Keratinocyte (primary cell): ENCODE data around the gene P4HA3. TPM values are rescaled to one million over a fixed set of nuclear protein-coding genes. Genes with fewer than 3 reads are reported as not detected.

Source experiments
- DNase-seq: peaks from one replicate; pipeline ENCODE4 v3.0.0-alpha.2; 2011; ENCODE audit warnings: low read depth, missing footprints, low spot score
- FAIRE-seq: peaks from 2 replicates; lab custom pipeline; 2011; peaks lifted over from hg19 to GRCh38; lab: Jason Lieb, UNC
- H2AFZ ChIP-seq: 2 replicates; pipeline ENCODE4 v1.6.0; 2012; ENCODE audit warnings: low read length, control low read depth, inconsistent platforms; ENCODE audit not compliant: control insufficient read depth
- H3K27ac ChIP-seq: 2 replicates; pipeline ENCODE4 v1.5.1; 2011; ENCODE audit warnings: low read length; ENCODE audit not compliant: control insufficient read depth, insufficient read depth
- H3K27me3 ChIP-seq: 3 replicates; pipeline ENCODE4 v1.6.0; 2011; ENCODE audit warnings: low read length; ENCODE audit not compliant: control insufficient read depth, insufficient read depth; ENCODE audit errors: extremely low read depth
- H3K36me3 ChIP-seq, 2 experiments: 2 replicates in 1 of 2; 3 replicates in 1 of 2; pipeline ENCODE4 v1.5.1; 2011; ENCODE audit warnings: low read length in 2 of 2, mild to moderate bottlenecking in 1 of 2; ENCODE audit not compliant: control insufficient read depth in 2 of 2, insufficient read depth in 2 of 2; ENCODE audit errors: extremely low read depth in 1 of 2
- H3K4me1 ChIP-seq: 3 replicates; pipeline ENCODE4 v1.5.1; 2011; ENCODE audit warnings: low read length; ENCODE audit not compliant: control insufficient read depth, insufficient read depth; ENCODE audit errors: extremely low read depth
- H3K4me2 ChIP-seq: 3 replicates; pipeline ENCODE4 v1.6.0; 2011; ENCODE audit warnings: low read depth, low read length; ENCODE audit not compliant: control insufficient read depth, insufficient read depth; ENCODE audit errors: extremely low read depth
- H3K4me3 ChIP-seq, 3 experiments: fragments of 200-600 bp in 1 of 3; sonication (generic) in 1 of 3; 2 replicates in 2 of 3; 3 replicates in 1 of 3; pipeline ENCODE4 v1.5.1; 2011 to 2016; ENCODE audit warnings: low read length in 3 of 3, mild to moderate bottlenecking in 3 of 3, control low read depth in 2 of 3, inconsistent platforms in 1 of 3, low read depth in 1 of 3, mixed read lengths in 1 of 3, mixed run types in 1 of 3, moderate library complexity in 1 of 3; ENCODE audit not compliant: control insufficient read depth in 2 of 3, insufficient read depth in 2 of 3; ENCODE audit errors: extremely low read depth in 1 of 3
- H3K79me2 ChIP-seq: 2 replicates; pipeline ENCODE4 v1.6.0; 2012; ENCODE audit warnings: low read length; ENCODE audit not compliant: control insufficient read depth, insufficient read depth
- H3K9ac ChIP-seq: 3 replicates; pipeline ENCODE4 v1.6.0; 2011; ENCODE audit warnings: low read length; ENCODE audit not compliant: control insufficient read depth, insufficient read depth; ENCODE audit errors: extremely low read depth
- H3K9me1 ChIP-seq: 3 replicates; pipeline ENCODE4 v1.6.0; 2011; ENCODE audit warnings: low read length; ENCODE audit not compliant: control insufficient read depth, insufficient read depth; ENCODE audit errors: extremely low read depth
- H3K9me3 ChIP-seq: 2 replicates; pipeline ENCODE4 v1.5.1; 2012; ENCODE audit warnings: low read depth, low read length; ENCODE audit not compliant: control insufficient read depth
- H4K20me1 ChIP-seq: 3 replicates; pipeline ENCODE4 v1.6.0; 2011; ENCODE audit warnings: low read length; ENCODE audit not compliant: control insufficient read depth, insufficient read depth; ENCODE audit errors: extremely low read depth
- CTCF ChIP-seq, 3 experiments: IDR thresholded peaks in 1 of 3; conservative IDR thresholded peaks in 1 of 3; optimal IDR thresholded peaks in 1 of 3; 2 replicates in 2 of 3; 3 replicates in 1 of 3; pipeline versions ENCODE3 to v1.5.1; 2011; ENCODE audit warnings: low read length in 3 of 3, mild to moderate bottlenecking in 3 of 3, moderate library complexity in 2 of 3, control low read depth in 1 of 3, inconsistent platforms in 1 of 3; ENCODE audit not compliant: insufficient read depth in 2 of 3; ENCODE audit errors: extremely low read depth in 1 of 3
- EZH2 ChIP-seq: IDR thresholded peaks from one replicate; pipeline ENCODE4 v1.6.1; 2012; ENCODE audit warnings: inconsistent platforms, mild to moderate bottlenecking, low read length, moderate library complexity
- dilution Hi-C: fragments of 300-500 bp; cut with MboI; formaldehyde crosslinking; loops from one replicate; pipeline ENCODE4 v1.7.0; 2020; ENCODE audit warnings: low sequenced_read_pairs; ENCODE audit not compliant: extremely low pct_ligation_motif_present
- polyA plus RNA-seq, 5 experiments: library from polyadenylated mRNA; depleted of rRNA in 3 of 5; stranded (reverse) in 3 of 5; stranded (forward) in 1 of 5; unstranded in 1 of 5; fragments of >200 nt; gene quantifications; 1 replicate in 1 of 5; 2 replicates in 3 of 5; 3 replicates in 1 of 5; pipeline versions ENCODE4 v1.2.1 to v1.2.3, GENCODE V29; 2011 to 2012; ENCODE audit warnings: missing spikeins in 2 of 5, low read depth in 1 of 5, low replicate concordance in 1 of 5

P4HA3 gene
- polyA plus RNA-seq, 1 donor (not counting 4 experiments of a cell fraction or from before 2014, with no cell fraction given) = 0.14 TPM

GRCh38 chr11:74341921-74342320, 30.5 kb upstream of the P4HA3 start:
- no peak overlapping the region for H3K4me3 ChIP-seq
- H3K27ac ChIP-seq = no peak overlapping the region
- no peak overlapping the region for H3K9ac ChIP-seq
- FAIRE-seq (no peak), DNase-seq (no peak)
- no peak for TF ChIP-seq CTCF (optimal IDR thresholded peaks at IDR 0.05 in 1 of 3, IDR thresholded peaks at IDR 0.05 in 1 of 3, conservative IDR thresholded peaks at IDR 0.05 in 1 of 3; ENCODE audit: extremely low read depth in 1 of 3, insufficient read depth in 2 of 3, low read length in 3 of 3)
- no peak for TF ChIP-seq EZH2
- H4K20me1 ChIP-seq = no peaks in the 10 kb centered on the region
- H3K9me3 ChIP-seq = no peaks in the 10 kb centered on the region
- H3K4me2 ChIP-seq = no peak overlapping the region
- H3K36me3 ChIP-seq = peaks cover 0 to 2% of the 10 kb centered on the region in 2 experiments
- no peaks in the 10 kb centered on the region for H3K79me2 ChIP-seq
- H3K4me1 ChIP-seq = no peaks in the 10 kb centered on the region
- no peak overlapping the region for H2AFZ ChIP-seq
- no peaks in the 10 kb centered on the region for H3K9me1 ChIP-seq
- H3K27me3 ChIP-seq = no peaks in the 10 kb centered on the region
- dilution Hi-C loops = no loop called here

- dilution Hi-C loops = no loop called here
- H3K4me3 ChIP-seq = no peak overlapping the region
- no peaks in the 10 kb centered on the region for H3K4me1 ChIP-seq
- H3K27me3 ChIP-seq = no peaks in the 10 kb centered on the region
- DNase-seq (no peak), FAIRE-seq (no peak)
- H2AFZ ChIP-seq = no peak overlapping the region
- peaks cover 0 to 2% of the 10 kb centered on the region in 2 experiments for H3K36me3 ChIP-seq
- TF ChIP-seq CTCF (optimal IDR thresholded peaks at IDR 0.05 in 1 of 3, IDR thresholded peaks at IDR 0.05 in 1 of 3, conservative IDR thresholded peaks at IDR 0.05 in 1 of 3; ENCODE audit: extremely low read depth in 1 of 3, insufficient read depth in 2 of 3, low read length in 3 of 3) (no peak), EZH2 (no peak)
- no peak overlapping the region for H3K27ac ChIP-seq
- no peaks in the 10 kb centered on the region for H4K20me1 ChIP-seq
- H3K9me3 ChIP-seq = no peaks in the 10 kb centered on the region
- H3K9me1 ChIP-seq = no peaks in the 10 kb centered on the region
- no peaks in the 10 kb centered on the region for H3K79me2 ChIP-seq
- no peak overlapping the region for H3K9ac ChIP-seq
- H3K4me2 ChIP-seq = no peak overlapping the region
Measured at GRCh38 chr11:74339619-74340018, 28.2 kb upstream of the P4HA3 start.
